ENCODE data around the gene TMED4.
"Not testable (repeated sequence)": the region's sequence is repeated elsewhere in the genome, so short reads cannot be mapped to it uniquely, and the experiment has no call there.

The TMED4 gene

DNA sequence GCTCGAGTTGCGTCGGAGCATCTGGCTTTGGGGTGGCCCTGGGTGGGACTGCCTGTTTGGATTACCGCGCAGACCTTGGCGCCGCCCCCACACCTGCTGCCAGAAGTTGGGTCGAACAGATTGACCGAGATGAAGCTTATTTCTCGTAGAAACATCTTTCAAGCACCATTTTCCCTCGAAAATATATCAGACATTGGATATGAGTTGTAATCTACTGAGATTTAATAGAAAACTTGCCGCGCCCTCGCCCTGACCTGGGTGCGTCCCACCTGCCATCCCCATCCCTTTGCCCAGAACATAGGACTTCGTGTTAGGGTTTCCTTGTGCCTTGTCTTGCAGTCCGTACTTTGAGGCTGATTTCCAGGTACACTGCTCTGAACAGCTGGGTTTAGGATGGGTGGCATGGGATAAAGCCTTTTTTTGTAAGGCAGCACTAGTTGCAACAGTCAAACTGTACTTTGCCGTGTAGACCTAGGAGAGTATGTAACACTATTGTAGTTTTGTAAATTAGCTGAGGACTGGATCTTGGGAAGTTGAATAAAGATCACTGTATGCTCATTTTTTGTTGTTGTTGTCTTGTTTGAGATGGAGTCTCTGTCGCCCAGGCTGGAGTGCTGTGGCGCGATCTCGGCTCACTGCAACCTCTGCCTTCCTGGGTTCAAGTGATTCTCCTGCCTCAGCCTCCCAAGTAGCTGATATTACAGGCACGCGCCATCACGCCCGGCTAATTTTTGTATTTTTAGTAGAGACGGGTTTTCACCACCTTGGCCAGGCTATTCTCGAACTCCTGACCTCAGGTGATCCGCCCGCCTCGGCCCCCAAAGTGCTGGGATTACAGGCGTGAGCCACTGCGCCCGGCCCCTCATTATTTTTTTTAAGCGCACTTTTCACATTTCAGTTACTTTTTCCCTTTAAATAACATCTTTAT, 25.4 kb upstream of the TMED4 start:
- DNase-seq = no peak

DNA sequence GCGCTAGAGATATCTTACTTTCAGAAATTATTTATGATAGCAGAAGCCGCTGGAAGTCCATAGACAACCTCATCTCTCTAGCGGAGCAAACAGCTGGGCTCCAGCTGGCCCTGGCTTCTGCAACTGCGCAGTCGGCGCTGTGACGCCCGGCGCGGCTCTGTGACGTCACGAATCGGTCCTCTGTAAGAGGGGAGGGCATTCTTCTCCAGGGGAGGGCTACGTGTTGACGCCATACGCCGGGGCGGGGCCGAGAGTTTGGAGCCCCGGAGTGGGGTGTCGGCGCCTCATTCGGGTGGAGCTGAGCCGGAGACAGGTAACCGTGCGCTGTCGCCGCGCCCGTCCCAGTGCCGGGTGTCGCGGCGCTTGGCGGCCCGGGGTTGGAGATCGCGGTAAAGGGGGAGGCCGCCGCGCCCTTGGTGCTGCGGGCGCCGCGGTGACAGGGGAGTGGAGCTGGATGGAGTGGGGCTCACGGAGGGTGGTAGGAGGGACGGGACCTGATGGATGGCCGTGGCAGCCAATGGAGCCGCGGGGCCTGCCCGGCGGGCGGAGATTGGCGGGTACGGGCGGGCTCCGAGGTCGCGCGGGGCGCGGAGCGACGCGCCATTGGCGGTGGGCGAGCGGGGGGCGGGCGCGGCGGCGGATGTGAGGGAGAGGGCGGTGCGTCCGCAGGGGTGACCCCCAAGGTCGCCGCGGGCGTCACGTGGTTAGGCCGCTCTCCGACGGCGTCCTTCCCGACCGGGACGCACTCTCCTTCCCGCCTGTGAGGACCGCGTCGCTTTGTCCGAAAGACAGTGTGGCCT, 24.5 kb upstream of the TMED4 start, which contains the start of gene OGDH:
TSS of gene OGDH (plus strand) at position 287 of the 800 bp plus-strand sequence. CDS start 17,717 bp downstream, outside the sequence.
- DNase-seq = peak; percentile 99

GRCh38 chr7:44604941-44605340, 22.9 kb upstream of the TMED4 start:
- DNase-seq = no peak

DNA sequence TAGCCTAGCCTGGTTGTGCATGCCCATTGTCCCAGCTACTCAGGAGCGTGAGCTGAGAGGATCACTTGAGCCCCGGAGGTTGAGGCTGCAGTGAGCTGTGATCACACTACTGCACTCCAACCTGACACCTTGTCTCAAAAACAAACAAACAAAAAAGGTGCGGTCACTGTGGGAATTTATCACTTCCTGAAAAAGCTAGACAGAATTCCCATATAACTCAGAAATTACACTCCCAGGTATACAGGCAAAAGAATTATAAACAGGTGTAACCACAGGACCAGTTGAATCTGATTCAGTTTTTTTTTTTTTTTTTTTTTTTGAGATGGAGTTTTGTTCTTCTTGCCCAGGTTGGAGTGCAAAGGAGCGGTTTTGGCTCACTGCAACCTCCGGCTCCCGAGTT, 21.2 kb upstream of the TMED4 start:
- DNase-seq = no peak

- DNase-seq = no peak
Observed at GRCh38 chr7:44602576-44602910, 20.5 kb upstream of the TMED4 start.

DNA sequence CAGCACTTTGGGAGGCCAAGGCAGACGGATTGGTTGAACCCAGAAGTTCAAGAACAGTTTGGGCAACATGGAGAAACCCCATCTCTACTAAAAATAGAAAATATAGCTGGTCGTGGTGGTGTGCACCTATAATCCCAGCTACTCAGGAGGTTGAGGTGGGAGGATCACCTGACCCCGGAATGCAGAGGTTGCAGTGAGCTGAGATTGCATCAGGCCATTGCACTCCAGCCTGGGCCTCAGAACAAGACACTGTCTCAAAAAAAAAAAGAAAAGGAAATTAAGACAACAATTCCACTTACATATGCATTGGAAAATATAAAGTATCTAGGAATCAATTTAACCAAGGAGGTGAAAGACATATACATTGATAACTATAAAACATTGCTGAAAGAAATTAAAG, 17.2 kb upstream of the TMED4 start:
- no peak for DNase-seq

GRCh38 chr7:44597181-44597580, 15.2 kb upstream of the TMED4 start:
- DNase-seq = not testable (repeated sequence)

DNA sequence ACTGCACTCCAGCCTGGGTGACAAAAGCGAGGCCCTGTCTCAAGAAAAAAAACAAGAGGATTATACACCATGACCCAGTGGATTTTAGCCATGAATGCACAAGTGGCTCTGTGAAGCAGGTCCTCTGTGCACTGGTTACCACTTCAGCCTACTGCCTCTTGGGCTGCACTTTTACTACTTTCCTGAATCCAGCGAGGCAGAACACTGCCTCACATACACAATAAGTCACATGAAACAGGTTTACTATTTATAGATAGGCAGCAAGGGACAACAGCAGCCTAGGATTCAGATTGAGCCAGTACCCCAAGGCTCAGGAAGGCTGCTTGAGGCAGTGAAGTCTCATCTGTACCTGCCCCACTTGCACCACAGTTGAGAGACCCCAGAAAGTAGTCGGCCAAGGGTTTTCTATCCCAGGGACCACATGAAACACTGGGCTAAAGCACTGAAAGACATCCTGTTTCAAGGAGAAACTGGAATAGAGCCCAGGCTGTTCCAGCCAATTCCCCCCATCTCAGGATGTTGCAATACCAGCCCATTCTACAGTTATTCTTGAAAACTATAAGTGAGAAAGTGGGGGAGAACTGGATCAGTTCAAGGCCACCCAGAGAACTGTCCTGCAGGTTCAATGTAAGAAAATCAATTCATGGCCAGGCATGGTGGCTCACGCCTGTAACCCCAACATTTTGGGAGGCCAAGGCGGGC, 14.1 kb upstream of the TMED4 start:
- DNase-seq = no peak

- DNase-seq = no peak
Observed at GRCh38 chr7:44590910-44591309, 8.9 kb upstream of the TMED4 start.

DNA sequence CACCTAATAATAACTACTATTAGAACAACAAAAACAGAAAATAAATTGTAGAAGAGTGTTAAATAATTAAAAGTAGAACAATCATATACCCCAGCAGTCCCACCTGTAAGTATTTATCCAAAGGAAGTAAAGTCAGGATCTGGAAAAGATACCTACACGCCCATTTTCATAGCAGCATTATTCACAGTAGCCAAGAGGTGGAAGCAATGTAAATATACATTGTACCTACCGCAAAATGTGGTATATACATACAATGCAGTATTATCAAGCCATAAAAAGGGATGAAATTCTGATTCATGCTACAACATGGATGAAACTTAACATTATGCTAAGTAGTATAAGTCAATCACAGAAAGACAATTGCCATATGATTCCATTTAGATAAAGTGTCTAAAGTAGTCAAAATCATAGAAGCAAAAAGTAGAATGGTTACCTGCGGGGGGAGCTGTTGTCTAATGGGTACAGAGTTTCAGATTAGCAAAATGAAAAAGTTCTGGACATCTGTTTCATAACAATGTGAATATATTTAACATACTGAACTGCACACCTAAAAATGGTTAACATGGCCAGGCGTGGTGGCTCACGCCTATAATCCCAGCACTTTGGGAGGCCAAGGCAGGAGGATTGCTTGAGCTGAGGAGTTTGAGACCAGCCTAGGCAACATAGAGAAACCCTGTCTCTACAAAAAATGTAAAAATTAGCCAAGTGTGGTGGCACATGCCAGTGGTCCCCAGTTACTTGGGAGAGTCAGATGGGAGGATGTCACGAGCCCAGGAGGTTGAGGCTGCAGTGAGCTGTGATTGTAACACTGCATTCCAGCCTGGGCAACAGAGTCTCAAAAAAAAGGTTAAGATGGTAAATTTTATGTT, 6.0 kb upstream of the TMED4 start:
- peak; percentile 61 for DNase-seq

- no peak for DNase-seq
Observed at GRCh38 chr7:44583146-44583865, 1.3 kb upstream of the TMED4 start.

DNA sequence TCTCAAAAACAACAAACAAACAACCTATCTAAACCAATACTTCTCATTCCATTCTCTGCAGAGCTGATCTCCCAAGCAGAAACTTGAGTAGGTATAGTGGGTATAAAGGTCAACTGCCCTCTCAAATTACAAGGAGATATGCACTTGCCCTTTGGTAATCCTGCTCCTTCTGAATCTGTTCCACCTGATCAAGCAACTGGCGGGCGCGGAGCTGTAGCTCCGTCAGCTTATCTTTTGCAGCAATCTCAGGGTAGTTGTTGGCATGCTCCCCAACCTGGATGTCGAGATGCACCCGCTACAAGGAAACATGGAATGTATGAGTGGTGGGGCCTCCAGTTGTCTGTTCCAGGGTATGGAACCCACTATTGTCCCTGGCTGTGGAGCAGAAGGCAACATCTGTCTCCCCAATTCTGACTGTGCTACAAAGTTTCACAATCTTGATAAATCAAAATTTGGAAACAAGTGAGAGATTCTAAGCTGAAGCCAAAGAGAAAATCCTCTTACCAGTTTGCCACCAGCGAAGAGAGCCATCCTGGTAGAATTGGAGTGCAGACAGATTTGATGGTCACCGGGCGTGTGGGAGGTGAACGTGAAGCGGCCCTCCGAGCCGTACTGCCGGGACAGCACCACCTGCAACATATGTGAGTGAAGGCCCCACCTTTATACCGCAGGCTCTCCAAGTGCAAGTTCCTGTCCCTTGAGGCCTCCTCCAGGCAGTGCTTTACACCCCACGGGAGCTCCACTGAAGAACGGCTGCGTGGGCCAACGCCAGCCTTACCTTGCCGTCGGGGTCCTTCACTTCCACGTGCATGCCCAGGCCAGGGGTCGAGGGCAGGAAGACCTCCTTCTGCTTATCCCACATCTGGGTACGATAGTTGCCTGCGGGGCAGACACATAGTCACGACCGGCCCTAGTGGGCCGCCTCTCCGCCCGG, 819 bp downstream of the TMED4 start:
- DNase-seq = no peak

DNA sequence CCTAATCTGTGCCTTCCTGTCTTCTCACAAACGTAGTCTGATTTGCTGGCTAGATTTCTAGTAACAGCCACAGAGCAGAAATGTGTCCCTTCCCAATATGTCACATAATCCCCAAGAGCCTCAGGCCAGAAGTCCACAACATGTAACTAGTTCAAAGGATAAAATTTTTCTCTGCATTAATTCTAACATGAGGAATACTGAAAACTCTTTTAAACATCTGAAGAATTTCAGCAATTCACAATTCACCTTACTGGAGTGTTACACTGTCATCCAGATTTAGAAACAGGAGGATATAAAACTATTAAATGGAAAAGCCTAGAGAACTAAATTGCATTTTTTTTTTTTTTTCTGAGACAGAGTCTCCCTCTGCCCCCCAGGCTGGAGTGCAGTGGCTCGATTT, 5.8 kb downstream of the TMED4 start:
- DNase-seq = no peak

GRCh38 chr7:44575054-44575453, 7.0 kb downstream of the TMED4 start:
- DNase-seq = no peak

- DNase-seq = no peak
Observed at GRCh38 chr7:44574287-44574872, 7.7 kb downstream of the TMED4 start.

DNA sequence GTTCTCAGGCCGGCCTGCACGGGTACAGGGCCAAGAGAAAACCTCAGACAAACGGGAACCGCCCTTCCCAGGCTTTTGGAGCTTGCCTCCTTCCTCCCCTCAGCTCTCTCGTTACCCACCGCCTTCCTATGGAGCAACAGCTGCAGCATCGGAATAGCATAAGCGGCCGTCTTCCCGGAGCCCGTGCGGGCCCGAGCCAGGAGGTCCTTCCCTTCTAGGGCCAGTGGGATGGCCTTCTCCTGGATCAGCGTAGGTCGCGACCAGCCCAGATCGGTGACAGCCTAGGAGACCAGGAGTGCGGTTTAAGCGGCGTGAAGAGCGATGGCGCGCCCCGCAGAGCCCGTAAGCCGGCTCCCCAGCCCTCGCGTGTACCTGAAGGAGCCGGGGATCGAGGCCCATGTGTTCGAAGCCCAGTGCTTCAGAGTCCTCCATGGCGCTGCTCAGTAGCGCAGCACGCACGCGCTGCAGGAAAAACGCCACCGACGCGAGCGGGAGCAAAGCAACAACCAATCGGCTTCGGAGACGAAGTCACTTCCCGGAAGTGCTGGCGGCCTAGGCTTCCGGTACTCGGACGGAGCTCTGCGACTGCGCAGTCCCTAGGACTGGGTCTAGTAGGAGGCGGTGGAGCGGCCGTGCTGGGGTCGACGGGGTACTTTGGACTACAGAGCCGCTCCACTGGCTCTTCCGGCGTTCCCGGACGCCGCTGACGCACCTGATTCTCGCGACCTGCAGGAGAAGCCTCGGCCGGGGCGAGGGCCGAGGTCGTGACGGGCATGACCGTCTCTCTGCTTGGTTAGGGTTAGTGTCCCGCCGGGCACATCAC, 8.4 kb downstream of the TMED4 start, which contains the start of gene DDX56:
TSS of gene DDX56 (minus strand) at position 445 of the 823 bp plus-strand sequence. CDS start at position 432, 13 bp downstream.
- DNase-seq = peak; percentile 91

GRCh38 chr7:44572771-44573170, 9.3 kb downstream of the TMED4 start:
- DNase-seq = no peak

GRCh38 chr7:44569959-44570358, 12.1 kb downstream of the TMED4 start:
- DNase-seq = no peak

All from HCEC 1CT (cell line).